Activated naive CD8-positive, alpha-beta T cell treated with anti-CD3 and anti-CD28 coated beads for 36 hours (primary cell): Measurements from ENCODE around the gene SLTM. TPM values are rescaled to one million over a fixed set of nuclear protein-coding genes. Genes with fewer than 3 reads are reported as not detected.
"Not testable (repeated sequence)": the region's sequence is repeated elsewhere in the genome, so short reads cannot be mapped to it uniquely, and the experiment has no call there.

Experiments
- DNase-seq: peaks from one replicate; pipeline ENCODE4 v3.0.0; 2021
- H3K27ac Mint-ChIP-seq: one replicate; pipeline ENCODE4 v1.8.0; 2022; ENCODE audit warnings: mild to moderate bottlenecking, moderate library complexity, mixed read lengths
- H3K27me3 Mint-ChIP-seq: one replicate; pipeline ENCODE4 v1.8.0; 2022; ENCODE audit warnings: mild to moderate bottlenecking, mixed read lengths
- H3K36me3 Mint-ChIP-seq: one replicate; pipeline ENCODE4 v1.8.0; 2021; ENCODE audit warnings: mild to moderate bottlenecking, mixed read lengths
- H3K4me1 Mint-ChIP-seq: one replicate; pipeline ENCODE4 v1.8.0; 2021; ENCODE audit warnings: mixed read lengths
- H3K4me3 Mint-ChIP-seq: one replicate; pipeline ENCODE4 v1.8.0; 2022; ENCODE audit warnings: mild to moderate bottlenecking, moderate library complexity, mixed read lengths
- H3K9me3 Mint-ChIP-seq: one replicate; pipeline ENCODE4 v1.8.0; 2022; ENCODE audit warnings: mixed read lengths
- total RNA-seq, 2 experiments: library from RNA; stranded (reverse); gene quantifications; one replicate each; pipeline ENCODE4 v1.2.3, GENCODE V29; 2021

SLTM gene
- total RNA-seq, 2 experiments from 2014 or later, result 93.1 to 103 TPM

DNA sequence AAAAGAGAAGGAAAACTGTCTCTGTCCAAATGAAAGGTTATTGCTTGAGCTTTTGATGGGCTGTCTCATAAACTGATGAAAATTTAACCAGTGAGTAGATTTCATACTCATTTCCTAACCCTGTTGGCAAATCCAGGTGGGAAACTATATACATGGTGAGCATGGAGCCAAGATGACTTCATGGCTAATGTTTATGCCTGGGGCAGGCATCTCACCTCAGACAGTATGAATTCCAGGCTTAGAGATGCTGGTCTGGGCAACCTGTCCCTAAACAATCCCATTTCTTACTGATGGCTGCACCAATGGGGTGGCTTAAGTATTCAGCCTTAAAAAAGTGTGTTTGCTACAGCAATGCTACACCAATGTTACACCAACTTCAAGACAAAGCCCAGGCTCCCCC lies 58.1 kb downstream of the SLTM start:
- Mint-ChIP-seq H3K27ac (no peak overlapping the region), H3K4me1 (no peaks in the 10 kb centered on the region), H3K27me3 (no peaks in the 10 kb centered on the region), H3K9me3 (no peaks in the 10 kb centered on the region), H3K4me3 (no peak overlapping the region), H3K36me3 (peaks cover 34% of the 10 kb centered on the region)
- DNase-seq, result no peak

- H3K4me3 Mint-ChIP-seq, result no peak overlapping the region
- H3K27me3 Mint-ChIP-seq, result no peaks in the 10 kb centered on the region
- no peak for DNase-seq
- H3K27ac Mint-ChIP-seq, result no peak overlapping the region
- H3K4me1 Mint-ChIP-seq, result no peaks in the 10 kb centered on the region
- H3K36me3 Mint-ChIP-seq, result peaks cover 18% of the 10 kb centered on the region
- H3K9me3 Mint-ChIP-seq, result no peaks in the 10 kb centered on the region
These were observed 60.2 kb downstream of the SLTM start for GRCh38 chr15:58873267-58873666.

GRCh38 chr15:58870451-58870850 lies 63.0 kb downstream of the SLTM start:
- Mint-ChIP-seq H3K27ac (no peak overlapping the region), H3K27me3 (no peaks in the 10 kb centered on the region), H3K9me3 (no peaks in the 10 kb centered on the region), H3K36me3 (no peaks in the 10 kb centered on the region), H3K4me1 (no peaks in the 10 kb centered on the region), H3K4me3 (no peak overlapping the region)
- DNase-seq, result no peak

DNA sequence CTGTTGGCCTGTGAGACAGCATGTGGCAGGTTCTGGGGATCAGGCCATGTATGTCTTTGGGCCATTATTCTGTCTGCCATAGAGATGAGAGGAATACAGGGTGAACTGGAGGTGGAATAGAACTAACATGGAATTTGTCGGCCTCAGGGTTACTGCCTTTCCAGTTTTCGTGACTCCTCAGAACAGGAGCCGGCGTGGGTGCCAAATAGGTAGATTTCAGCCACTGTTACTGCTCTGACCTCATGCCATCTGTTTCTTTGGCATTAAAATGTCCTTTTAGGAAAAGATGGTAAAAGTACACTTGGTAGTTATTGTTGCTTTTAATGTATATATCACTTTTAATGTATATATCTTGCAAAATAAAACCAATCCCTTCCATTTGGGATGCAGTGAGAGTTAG lies 65.6 kb downstream of the SLTM start:
- Mint-ChIP-seq H3K27me3 (peaks cover 11% of the 10 kb centered on the region), H3K36me3 (no peaks in the 10 kb centered on the region), H3K27ac (no peak overlapping the region), H3K4me3 (no peak overlapping the region), H3K4me1 (peaks cover 5% of the 10 kb centered on the region), H3K9me3 (no peaks in the 10 kb centered on the region)
- no peak for DNase-seq

- Mint-ChIP-seq H3K4me3 (peak overlapping the region; percentile 40), H3K36me3 (no peaks in the 10 kb centered on the region), H3K27me3 (peaks cover 11% of the 10 kb centered on the region), H3K27ac (no peak overlapping the region), H3K4me1 (peaks cover 13% of the 10 kb centered on the region), H3K9me3 (no peaks in the 10 kb centered on the region)
- no peak for DNase-seq
These were observed 68.0 kb downstream of the SLTM start for GRCh38 chr15:58865425-58865880.

DNA sequence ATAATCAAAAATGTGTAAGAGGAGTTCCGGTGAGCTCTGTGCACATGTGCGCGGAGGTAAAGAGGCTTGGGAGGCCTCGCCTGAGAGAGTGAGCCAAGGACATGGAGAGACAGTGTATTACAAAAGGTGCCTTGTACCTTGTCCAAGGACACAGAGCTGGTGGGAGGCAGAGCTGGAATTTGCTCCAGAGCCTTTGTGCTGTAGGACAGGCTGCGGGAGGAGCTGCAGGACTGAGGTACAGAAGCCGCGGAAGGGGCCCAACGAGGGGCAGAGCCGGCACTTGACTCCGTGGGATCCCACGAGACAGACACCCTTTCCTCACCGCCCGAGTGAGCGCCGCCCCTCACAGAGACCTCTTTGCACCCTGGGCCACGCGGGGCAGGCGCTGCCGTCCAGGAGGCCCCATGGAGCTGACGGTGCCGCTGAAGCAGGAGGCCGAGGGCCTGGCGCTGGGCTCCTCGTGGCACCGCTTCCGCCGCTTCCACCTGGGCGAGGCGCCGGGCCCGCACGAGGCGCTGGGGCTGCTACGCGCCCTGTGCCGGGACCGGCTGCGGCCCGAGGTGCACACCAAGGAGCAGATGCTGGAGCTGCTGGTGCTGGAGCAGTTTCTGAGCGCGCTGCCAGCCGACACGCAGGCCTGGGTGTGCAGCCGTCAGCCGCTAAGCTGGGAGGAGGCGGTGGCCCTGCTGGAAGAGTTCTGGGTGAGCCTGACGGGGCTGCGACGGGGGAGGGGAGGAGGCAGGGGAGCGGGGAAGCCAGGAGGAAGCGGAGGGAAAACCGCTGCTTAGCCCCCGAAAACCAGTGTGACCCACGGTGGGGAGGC lies 68.7 kb downstream of the SLTM start:
- H3K4me3 Mint-ChIP-seq, result peak overlapping the region; percentile 40
- peak; percentile 33 for DNase-seq
- H3K27me3 Mint-ChIP-seq, result peaks cover 11% of the 10 kb centered on the region
- peaks cover 13% of the 10 kb centered on the region for H3K4me1 Mint-ChIP-seq
- H3K27ac Mint-ChIP-seq, result no peak overlapping the region
- H3K9me3 Mint-ChIP-seq, result no peaks in the 10 kb centered on the region
- no peaks in the 10 kb centered on the region for H3K36me3 Mint-ChIP-seq

- Mint-ChIP-seq H3K27me3 (peaks cover 11% of the 10 kb centered on the region), H3K27ac (no peak overlapping the region), H3K4me3 (no peak overlapping the region), H3K9me3 (no peaks in the 10 kb centered on the region), H3K4me1 (peaks cover 13% of the 10 kb centered on the region), H3K36me3 (no peaks in the 10 kb centered on the region)
- DNase-seq, result no peak
These were observed 71.2 kb downstream of the SLTM start for GRCh38 chr15:58862326-58862725.

- not testable (repeated sequence) for H3K27ac Mint-ChIP-seq, H3K9me3 Mint-ChIP-seq, DNase-seq, H3K36me3 Mint-ChIP-seq, H3K27me3 Mint-ChIP-seq, H3K4me3 Mint-ChIP-seq, H3K4me1 Mint-ChIP-seq
These were observed 76.9 kb downstream of the SLTM start for GRCh38 chr15:58856621-58857020.

GRCh38 chr15:58856086-58856485 lies 77.4 kb downstream of the SLTM start:
- H3K9me3 Mint-ChIP-seq, result no peaks in the 10 kb centered on the region
- H3K4me1 Mint-ChIP-seq, result no peaks in the 10 kb centered on the region
- H3K27me3 Mint-ChIP-seq, result no peaks in the 10 kb centered on the region
- H3K27ac Mint-ChIP-seq, result no peak overlapping the region
- peaks cover 4% of the 10 kb centered on the region for H3K36me3 Mint-ChIP-seq
- DNase-seq, result no peak
- H3K4me3 Mint-ChIP-seq, result no peak overlapping the region

DNA sequence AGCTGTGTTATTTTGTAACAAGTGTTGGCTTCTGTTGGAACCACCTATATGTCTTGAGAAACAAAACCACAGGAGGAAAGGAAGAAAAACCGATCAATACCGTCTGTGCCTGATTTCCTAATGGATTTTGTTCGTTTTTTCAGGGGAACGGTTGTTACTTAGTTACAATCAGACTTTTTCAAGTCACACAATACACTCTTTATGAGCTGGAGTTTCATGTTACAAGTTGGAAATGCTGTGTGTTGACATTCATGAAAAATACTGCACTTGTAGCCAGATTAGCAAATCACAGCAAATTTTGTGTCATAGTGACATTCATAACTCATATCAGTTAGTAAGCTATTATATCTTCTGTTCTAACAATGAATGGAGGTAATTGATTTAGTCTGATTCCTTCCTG lies 78.9 kb downstream of the SLTM start:
- H3K27me3 Mint-ChIP-seq, result no peaks in the 10 kb centered on the region
- H3K36me3 Mint-ChIP-seq, result peaks cover 4% of the 10 kb centered on the region
- no peaks in the 10 kb centered on the region for H3K9me3 Mint-ChIP-seq
- no peak overlapping the region for H3K4me3 Mint-ChIP-seq
- no peak for DNase-seq
- H3K27ac Mint-ChIP-seq, result no peak overlapping the region
- no peaks in the 10 kb centered on the region for H3K4me1 Mint-ChIP-seq

- no peaks in the 10 kb centered on the region for H3K27me3 Mint-ChIP-seq
These were observed 81.1 kb downstream of the SLTM start for GRCh38 chr15:58852347-58852746.

DNA sequence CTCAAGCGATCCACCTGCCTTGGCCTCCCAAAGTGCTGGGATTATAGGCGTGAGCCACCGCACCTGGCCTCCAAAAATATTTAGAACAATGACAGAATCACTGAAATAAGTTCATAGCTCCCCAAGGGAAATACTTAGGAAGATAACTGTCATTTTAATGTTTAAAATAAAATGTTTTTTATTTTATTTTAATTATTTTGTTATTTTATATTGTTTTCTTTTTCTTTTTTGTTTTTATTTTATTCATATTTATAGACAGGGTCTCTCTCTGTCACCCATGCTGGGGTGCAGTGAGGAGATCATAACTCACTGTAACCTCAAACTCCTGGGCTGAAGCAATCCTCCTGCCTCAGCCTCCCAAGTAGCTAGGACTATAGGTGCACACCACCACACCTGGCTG lies 82.3 kb downstream of the SLTM start:
- peaks cover 12% of the 10 kb centered on the region for H3K36me3 Mint-ChIP-seq
- not testable (repeated sequence) for H3K4me3 Mint-ChIP-seq, H3K9me3 Mint-ChIP-seq, H3K27me3 Mint-ChIP-seq, DNase-seq, H3K27ac Mint-ChIP-seq, H3K4me1 Mint-ChIP-seq

More at GRCh38 chr15:58852347-58852746, 81.1 kb downstream of the SLTM start:
- peaks cover 12% of the 10 kb centered on the region for H3K36me3 Mint-ChIP-seq
- no peak overlapping the region for H3K27ac Mint-ChIP-seq
- no peaks in the 10 kb centered on the region for H3K9me3 Mint-ChIP-seq
- H3K4me3 Mint-ChIP-seq, result no peak overlapping the region
- no peak for DNase-seq
- no peaks in the 10 kb centered on the region for H3K4me1 Mint-ChIP-seq

DNA sequence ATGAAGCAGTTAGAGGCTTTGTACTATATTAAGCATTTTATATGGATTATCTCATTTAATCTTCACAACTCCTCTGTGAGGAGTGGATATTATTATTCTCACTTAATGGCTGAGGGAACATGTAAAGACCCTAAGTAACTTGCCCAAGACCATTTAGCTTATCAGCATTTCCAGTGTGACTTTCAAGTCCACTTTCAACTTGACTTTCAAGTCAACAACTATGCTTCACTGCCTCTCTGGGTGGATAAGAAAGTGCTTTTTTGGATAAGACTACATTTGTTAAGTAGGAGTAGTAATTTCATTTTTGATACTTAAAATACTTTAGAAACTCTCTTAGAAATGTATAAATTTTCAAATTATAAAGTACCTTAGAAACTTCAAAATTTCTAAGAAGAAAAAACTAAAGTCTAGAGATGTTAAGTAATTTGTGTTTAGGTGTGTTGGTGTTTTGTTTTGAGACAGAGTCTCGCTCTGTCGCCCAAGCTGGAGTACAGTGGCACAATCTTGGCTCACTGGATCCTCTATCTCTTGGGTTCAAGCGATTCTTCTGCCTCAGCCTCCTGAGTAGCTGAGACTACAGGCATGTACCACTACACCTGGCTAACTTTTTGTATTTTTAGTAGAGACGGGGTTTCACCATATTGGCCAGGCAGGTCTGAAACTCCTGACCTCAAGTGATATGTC lies 90.6 kb downstream of the SLTM start:
- Mint-ChIP-seq H3K27me3 (no peaks in the 10 kb centered on the region), H3K36me3 (peaks cover 3% of the 10 kb centered on the region), H3K9me3 (no peaks in the 10 kb centered on the region), H3K4me3 (no peak overlapping the region), H3K4me1 (no peaks in the 10 kb centered on the region), H3K27ac (no peak overlapping the region)
- DNase-seq, result no peak

GRCh38 chr15:58840048-58840447 lies 93.4 kb downstream of the SLTM start:
- DNase-seq, result no peak
- no peaks in the 10 kb centered on the region for H3K9me3 Mint-ChIP-seq
- no peaks in the 10 kb centered on the region for H3K27me3 Mint-ChIP-seq
- no peaks in the 10 kb centered on the region for H3K4me1 Mint-ChIP-seq
- H3K4me3 Mint-ChIP-seq, result no peak overlapping the region
- H3K27ac Mint-ChIP-seq, result no peak overlapping the region
- H3K36me3 Mint-ChIP-seq, result no peaks in the 10 kb centered on the region

- DNase-seq, result no peak
- Mint-ChIP-seq H3K27ac (no peak overlapping the region), H3K4me3 (no peak overlapping the region), H3K36me3 (no peaks in the 10 kb centered on the region), H3K27me3 (no peaks in the 10 kb centered on the region), H3K9me3 (no peaks in the 10 kb centered on the region), H3K4me1 (no peaks in the 10 kb centered on the region)
These were observed 94.0 kb downstream of the SLTM start for GRCh38 chr15:58839485-58839884.
